MM.1S (cell line): ENCODE results near the gene MICALL2.

Experiments used
- DNase-seq: peaks from one replicate; pipeline ENCODE4 v3.0.0-alpha.2; 2015
- H2AFZ ChIP-seq: fragments of 300-600 bp; sonication (generic); 2 replicates; pipeline ENCODE4 v1.6.0; 2016; ENCODE audit warnings: antibody characterized with exemption, low read length
- H3F3A ChIP-seq: fragments of 300-600 bp; sonication (generic); 2 replicates; pipeline ENCODE4 v1.6.1; 2016; ENCODE audit warnings: mild to moderate bottlenecking, antibody characterized with exemption, low read length, moderate library complexity, mixed read lengths; ENCODE audit not compliant: insufficient read depth
- H3K27ac ChIP-seq: fragments of 300-600 bp; sonication (generic); 2 replicates; pipeline ENCODE4 v1.5.1; 2016; ENCODE audit warnings: mild to moderate bottlenecking, low read length
- H3K27me3 ChIP-seq: fragments of 300-600 bp; sonication (generic); replicated peaks from 2 replicates; pipeline ENCODE4 v1.6.0; 2016; ENCODE audit warnings: low read length; ENCODE audit not compliant: insufficient read depth
- H3K36me3 ChIP-seq: fragments of 300-600 bp; sonication (generic); replicated peaks from 2 replicates; pipeline ENCODE4 v1.6.1; 2016; ENCODE audit warnings: mild to moderate bottlenecking, low read length, mixed read lengths; ENCODE audit not compliant: insufficient read depth
- H3K4me1 ChIP-seq: fragments of 300-600 bp; sonication (generic); 2 replicates; pipeline ENCODE4 v1.6.1; 2016; ENCODE audit warnings: low read length, mixed read lengths
- H3K4me2 ChIP-seq: fragments of 300-600 bp; sonication (generic); 2 replicates; pipeline ENCODE4 v1.6.0; 2016; ENCODE audit warnings: low read depth, low read length
- H3K4me3 ChIP-seq: fragments of 300-600 bp; sonication (generic); 2 replicates; pipeline ENCODE4 v1.5.1; 2016; ENCODE audit warnings: low read length, mixed read lengths
- H3K79me2 ChIP-seq: fragments of 300-600 bp; sonication (generic); 2 replicates; pipeline ENCODE4 v1.6.1; 2016; ENCODE audit warnings: mixed run types, low read length, mixed read lengths
- H3K9ac ChIP-seq: fragments of 300-600 bp; sonication (generic); 2 replicates; pipeline ENCODE4 v1.6.1; 2016; ENCODE audit warnings: low read length, mixed read lengths
- H3K9me2 ChIP-seq: fragments of 300-600 bp; sonication (generic); replicated peaks from 2 replicates; pipeline ENCODE4 v1.6.1; 2016; ENCODE audit warnings: mild to moderate bottlenecking, low read length, mixed read lengths; ENCODE audit not compliant: insufficient read depth
- H3K9me3 ChIP-seq: fragments of 300-600 bp; sonication (generic); replicated peaks from 2 replicates; pipeline ENCODE4 v1.6.1; 2016; ENCODE audit warnings: mild to moderate bottlenecking, low read length, mixed read lengths; ENCODE audit not compliant: insufficient read depth
- H4K20me1 ChIP-seq: fragments of 300-600 bp; sonication (generic); 2 replicates; pipeline ENCODE4 v1.6.1; 2016; ENCODE audit warnings: mild to moderate bottlenecking, low read length, moderate library complexity, mixed read lengths; ENCODE audit not compliant: insufficient read depth
- EZH2 ChIP-seq: fragments of 300-600 bp; sonication (generic); optimal IDR thresholded peaks from 2 replicates; pipeline ENCODE3; 2017; ENCODE audit warnings: low read depth, mild to moderate bottlenecking, antibody characterized with exemption, low read length, mixed read lengths
- EZH2phosphoT487 ChIP-seq: fragments of 300-600 bp; sonication (generic); IDR thresholded peaks from 2 replicates; pipeline ENCODE4 v1.6.1; 2018; ENCODE audit warnings: antibody characterized with exemption, low read length
- TF ChIP-seq, protein P1 (sequence below): fragments of 300-600 bp; sonication (generic); IDR thresholded peaks from 2 replicates; pipeline ENCODE4 v1.5.1; 2016; ENCODE audit warnings: antibody characterized with exemption, low read length, mixed read lengths

Gene MICALL2

DNA sequence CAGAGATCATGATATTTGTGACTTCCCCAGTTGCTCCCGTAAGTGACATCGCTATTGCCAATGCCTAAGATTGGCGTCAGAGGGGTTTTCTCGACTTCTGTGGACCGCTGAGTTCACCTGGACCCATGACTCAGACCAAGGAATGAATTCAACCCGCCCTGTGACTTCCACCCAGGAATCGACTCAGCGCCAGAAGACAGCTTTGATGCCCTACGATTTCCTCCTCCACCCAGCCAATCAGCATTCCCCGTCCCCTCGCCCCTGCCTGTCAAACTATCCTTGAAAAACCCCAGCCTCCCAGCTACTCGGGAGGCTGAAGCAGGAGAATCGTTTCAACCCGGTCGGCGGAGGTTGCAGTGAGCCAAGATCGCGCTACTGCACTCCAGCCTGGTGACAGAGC lies 58.3 kb downstream of the MICALL2 start:
- no peak overlapping the region for H3K27ac ChIP-seq
- H2AFZ ChIP-seq, result no peak overlapping the region
- no peak overlapping the region for H3K9ac ChIP-seq
- no peaks in the 10 kb centered on the region for H4K20me1 ChIP-seq
- no peaks in the 10 kb centered on the region for H3K4me1 ChIP-seq
- no peaks in the 10 kb centered on the region for H3K36me3 ChIP-seq
- DNase-seq, result no peak
- no peak overlapping the region for H3K4me3 ChIP-seq
- no peaks in the 10 kb centered on the region for H3K9me3 ChIP-seq
- no peaks in the 10 kb centered on the region for H3F3A ChIP-seq
- H3K9me2 ChIP-seq, result no peaks in the 10 kb centered on the region
- no peak overlapping the region for H3K4me2 ChIP-seq
- no peaks in the 10 kb centered on the region for H3K79me2 ChIP-seq
- H3K27me3 ChIP-seq, result peaks cover 94% of the 10 kb centered on the region
- TF ChIP-seq, protein P1, sequence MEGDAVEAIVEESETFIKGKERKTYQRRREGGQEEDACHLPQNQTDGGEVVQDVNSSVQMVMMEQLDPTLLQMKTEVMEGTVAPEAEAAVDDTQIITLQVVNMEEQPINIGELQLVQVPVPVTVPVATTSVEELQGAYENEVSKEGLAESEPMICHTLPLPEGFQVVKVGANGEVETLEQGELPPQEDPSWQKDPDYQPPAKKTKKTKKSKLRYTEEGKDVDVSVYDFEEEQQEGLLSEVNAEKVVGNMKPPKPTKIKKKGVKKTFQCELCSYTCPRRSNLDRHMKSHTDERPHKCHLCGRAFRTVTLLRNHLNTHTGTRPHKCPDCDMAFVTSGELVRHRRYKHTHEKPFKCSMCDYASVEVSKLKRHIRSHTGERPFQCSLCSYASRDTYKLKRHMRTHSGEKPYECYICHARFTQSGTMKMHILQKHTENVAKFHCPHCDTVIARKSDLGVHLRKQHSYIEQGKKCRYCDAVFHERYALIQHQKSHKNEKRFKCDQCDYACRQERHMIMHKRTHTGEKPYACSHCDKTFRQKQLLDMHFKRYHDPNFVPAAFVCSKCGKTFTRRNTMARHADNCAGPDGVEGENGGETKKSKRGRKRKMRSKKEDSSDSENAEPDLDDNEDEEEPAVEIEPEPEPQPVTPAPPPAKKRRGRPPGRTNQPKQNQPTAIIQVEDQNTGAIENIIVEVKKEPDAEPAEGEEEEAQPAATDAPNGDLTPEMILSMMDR, result no peak
- TF ChIP-seq EZH2phosphoT487, result no peak
- TF ChIP-seq EZH2, result no peak

DNA sequence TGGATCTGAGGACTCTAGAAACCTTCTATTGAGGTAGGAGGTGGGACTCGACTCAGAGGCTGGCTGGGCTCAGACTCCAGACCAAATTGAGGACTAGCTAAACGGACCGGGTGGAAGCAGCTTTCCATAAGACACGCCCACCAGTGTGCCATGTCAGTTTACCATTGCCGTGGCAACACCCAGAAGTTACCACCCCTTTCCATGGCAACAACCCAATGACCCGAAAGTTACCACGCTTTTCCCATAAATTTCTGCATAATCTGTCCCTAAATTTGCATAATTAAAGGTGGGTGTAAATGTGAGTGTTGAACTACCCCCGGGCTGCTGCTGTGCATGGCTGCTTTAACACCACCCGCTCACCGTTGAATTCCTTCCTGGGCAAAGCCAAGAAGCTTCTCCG lies 58.9 kb downstream of the MICALL2 start:
- TF ChIP-seq, protein P1, result no peak
- TF ChIP-seq EZH2phosphoT487 (no peak), EZH2 (no peak)
- Histone ChIP-seq H4K20me1 (no peaks in the 10 kb centered on the region), H3F3A (no peaks in the 10 kb centered on the region), H3K4me2 (no peak overlapping the region), H3K27ac (no peak overlapping the region), H3K36me3 (no peaks in the 10 kb centered on the region), H3K9me2 (no peaks in the 10 kb centered on the region), H3K9ac (no peak overlapping the region), H3K27me3 (peaks cover 94% of the 10 kb centered on the region), H3K9me3 (no peaks in the 10 kb centered on the region), H2AFZ (no peak overlapping the region), H3K4me1 (no peaks in the 10 kb centered on the region), H3K4me3 (no peak overlapping the region), H3K79me2 (no peaks in the 10 kb centered on the region)
- no peak for DNase-seq

DNA sequence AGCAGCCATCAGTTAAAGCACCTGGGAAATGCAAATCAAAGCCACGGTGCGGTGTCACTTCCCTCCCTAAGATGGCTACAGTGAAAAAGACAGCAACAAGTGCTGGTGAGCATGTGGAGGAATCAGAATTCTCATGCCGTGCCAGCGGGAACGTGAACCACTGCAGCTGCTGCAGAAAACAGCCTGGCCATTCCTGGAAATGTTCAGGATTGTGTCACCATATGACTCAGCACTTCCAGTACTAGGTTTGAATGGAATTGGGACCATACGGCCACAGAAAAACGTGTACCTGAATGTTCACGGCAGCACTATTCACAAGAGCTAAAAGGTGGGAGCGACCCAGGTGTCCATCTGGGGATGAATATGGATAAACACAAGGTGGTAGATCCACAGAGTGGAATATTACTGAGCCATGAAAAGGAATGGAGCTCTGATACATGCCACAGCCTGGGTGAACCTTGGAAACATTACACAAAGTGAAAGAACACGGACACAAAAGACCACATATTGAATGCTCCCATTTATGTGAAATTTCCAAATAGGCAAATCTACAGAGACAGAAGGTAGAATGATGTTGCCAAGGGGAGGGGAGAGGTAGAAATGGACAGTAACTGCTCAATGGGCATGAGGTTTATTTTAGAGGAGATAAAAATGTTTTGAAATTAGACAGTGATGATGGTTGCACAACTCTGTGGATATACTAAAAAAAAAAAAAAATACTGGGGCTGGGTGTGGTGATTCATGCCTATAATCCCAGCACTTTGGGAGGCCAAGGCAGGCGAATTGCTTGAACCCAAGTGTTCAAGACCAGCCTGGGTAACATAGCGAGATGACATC lies 61.6 kb downstream of the MICALL2 start:
- Histone ChIP-seq H3K79me2 (no peaks in the 10 kb centered on the region), H3K4me3 (no peak overlapping the region), H4K20me1 (no peaks in the 10 kb centered on the region), H3K9ac (no peak overlapping the region), H3K36me3 (no peaks in the 10 kb centered on the region), H3K4me1 (no peaks in the 10 kb centered on the region), H3K9me3 (no peaks in the 10 kb centered on the region), H3F3A (no peaks in the 10 kb centered on the region), H3K27me3 (peaks cover 81% of the 10 kb centered on the region), H3K9me2 (no peaks in the 10 kb centered on the region), H3K27ac (no peak overlapping the region), H2AFZ (no peak overlapping the region), H3K4me2 (no peak overlapping the region)
- DNase-seq, result no peak
- TF ChIP-seq, protein P1, result no peak
- TF ChIP-seq EZH2phosphoT487 (no peak), EZH2 (no peak)
